Osteocyte (in vitro differentiated cells): ENCODE data around the gene METTL1. TPM values are rescaled to one million over a fixed set of nuclear protein-coding genes. Genes with fewer than 3 reads are reported as not detected.

Experiments
- DNase-seq: peaks from one replicate; pipeline ENCODE4 v3.0.0; 2021; ENCODE audit warnings: mixed read lengths; ENCODE audit not compliant: unreplicated experiment; ENCODE audit errors: extremely low spot score
- H3K27ac Mint-ChIP-seq: one replicate; pipeline ENCODE4 v1.8.0; 2021; ENCODE audit warnings: mild to moderate bottlenecking, mixed read lengths; ENCODE audit not compliant: unreplicated experiment
- H3K27me3 Mint-ChIP-seq: one replicate; pipeline ENCODE4 v1.8.0; 2021; ENCODE audit warnings: mixed read lengths; ENCODE audit not compliant: unreplicated experiment
- H3K36me3 Mint-ChIP-seq: one replicate; pipeline ENCODE4 v1.8.0; 2021; ENCODE audit warnings: mixed read lengths; ENCODE audit not compliant: unreplicated experiment
- H3K4me1 Mint-ChIP-seq: one replicate; pipeline ENCODE4 v1.8.0; 2021; ENCODE audit warnings: mixed read lengths; ENCODE audit not compliant: unreplicated experiment
- H3K4me3 Mint-ChIP-seq: one replicate; pipeline ENCODE4 v1.8.0; 2021; ENCODE audit warnings: mild to moderate bottlenecking, moderate library complexity, mixed read lengths; ENCODE audit not compliant: unreplicated experiment
- H3K9me3 Mint-ChIP-seq: one replicate; pipeline ENCODE4 v1.8.0; 2021; ENCODE audit warnings: mixed read lengths; ENCODE audit not compliant: unreplicated experiment
- total RNA-seq: library from RNA; stranded (reverse); gene quantifications from 2 replicates; pipeline ENCODE4 v1.2.1, GENCODE V29; 2021
- TF ChIP-seq, protein P1 (sequence below): fragments of 200-600 bp; sonication (generic); IDR thresholded peaks from 2 replicates; pipeline ENCODE4 v1.5.0; 2021; ENCODE audit warnings: antibody characterized with exemption, mild to moderate bottlenecking, moderate library complexity

METTL1 gene
- total RNA-seq, 1 donor from 2014 or later = 23.9 TPM

- TF ChIP-seq, protein P1, sequence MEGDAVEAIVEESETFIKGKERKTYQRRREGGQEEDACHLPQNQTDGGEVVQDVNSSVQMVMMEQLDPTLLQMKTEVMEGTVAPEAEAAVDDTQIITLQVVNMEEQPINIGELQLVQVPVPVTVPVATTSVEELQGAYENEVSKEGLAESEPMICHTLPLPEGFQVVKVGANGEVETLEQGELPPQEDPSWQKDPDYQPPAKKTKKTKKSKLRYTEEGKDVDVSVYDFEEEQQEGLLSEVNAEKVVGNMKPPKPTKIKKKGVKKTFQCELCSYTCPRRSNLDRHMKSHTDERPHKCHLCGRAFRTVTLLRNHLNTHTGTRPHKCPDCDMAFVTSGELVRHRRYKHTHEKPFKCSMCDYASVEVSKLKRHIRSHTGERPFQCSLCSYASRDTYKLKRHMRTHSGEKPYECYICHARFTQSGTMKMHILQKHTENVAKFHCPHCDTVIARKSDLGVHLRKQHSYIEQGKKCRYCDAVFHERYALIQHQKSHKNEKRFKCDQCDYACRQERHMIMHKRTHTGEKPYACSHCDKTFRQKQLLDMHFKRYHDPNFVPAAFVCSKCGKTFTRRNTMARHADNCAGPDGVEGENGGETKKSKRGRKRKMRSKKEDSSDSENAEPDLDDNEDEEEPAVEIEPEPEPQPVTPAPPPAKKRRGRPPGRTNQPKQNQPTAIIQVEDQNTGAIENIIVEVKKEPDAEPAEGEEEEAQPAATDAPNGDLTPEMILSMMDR = no peak
- Mint-ChIP-seq H3K9me3 (no peaks in the 10 kb centered on the region), H3K27ac (no peak overlapping the region), H3K4me1 (peaks cover 18% of the 10 kb centered on the region), H3K27me3 (peaks cover 25% of the 10 kb centered on the region), H3K36me3 (peaks cover 11% of the 10 kb centered on the region), H3K4me3 (no peak overlapping the region)
- no peak for DNase-seq
These were observed 11.4 kb downstream of the METTL1 start for GRCh38 chr12:57760347-57760982.

DNA sequence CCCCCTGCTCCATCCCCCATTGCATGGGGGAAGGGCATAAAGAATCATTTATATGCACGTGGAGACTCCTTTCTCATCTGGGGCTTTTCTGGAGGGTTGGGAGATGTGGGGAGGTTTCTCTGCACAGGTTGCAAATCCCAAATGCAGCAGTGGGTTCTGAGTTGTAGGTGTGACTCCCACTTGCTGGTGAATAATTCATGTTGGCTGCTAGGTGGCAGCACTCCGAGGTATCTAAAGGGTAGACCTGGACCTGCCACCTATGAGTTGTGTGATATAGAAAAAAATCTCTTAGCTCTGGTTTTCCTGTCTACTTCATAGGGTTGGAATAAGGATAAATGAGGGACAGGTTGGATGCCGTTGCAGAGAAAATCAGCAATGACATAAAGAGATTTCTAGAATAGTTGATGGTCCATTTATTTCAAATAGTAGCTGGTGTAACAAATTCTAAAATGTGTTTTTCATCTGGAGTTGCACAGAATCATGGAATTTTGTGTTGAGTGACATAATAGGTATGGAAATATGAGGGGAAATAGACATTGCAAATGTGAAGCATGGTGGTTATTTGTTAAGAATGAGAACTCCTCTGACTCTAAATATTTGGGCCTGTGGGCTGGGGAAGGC lies 12.4 kb downstream of the METTL1 start:
- Mint-ChIP-seq H3K36me3 (peaks cover 11% of the 10 kb centered on the region), H3K4me3 (no peak overlapping the region), H3K4me1 (peaks cover 16% of the 10 kb centered on the region), H3K27ac (no peak overlapping the region), H3K27me3 (peaks cover 16% of the 10 kb centered on the region), H3K9me3 (no peaks in the 10 kb centered on the region)
- DNase-seq = no peak
- TF ChIP-seq, protein P1 = peak; percentile 49

- Mint-ChIP-seq H3K4me1 (peaks cover 18% of the 10 kb centered on the region), H3K27me3 (peaks cover 9% of the 10 kb centered on the region), H3K9me3 (no peaks in the 10 kb centered on the region), H3K27ac (no peak overlapping the region), H3K36me3 (peaks cover 11% of the 10 kb centered on the region), H3K4me3 (no peak overlapping the region)
- no peak for DNase-seq
- TF ChIP-seq, protein P1 = no peak
These were observed 13.1 kb downstream of the METTL1 start for GRCh38 chr12:57758552-57759359.

DNA sequence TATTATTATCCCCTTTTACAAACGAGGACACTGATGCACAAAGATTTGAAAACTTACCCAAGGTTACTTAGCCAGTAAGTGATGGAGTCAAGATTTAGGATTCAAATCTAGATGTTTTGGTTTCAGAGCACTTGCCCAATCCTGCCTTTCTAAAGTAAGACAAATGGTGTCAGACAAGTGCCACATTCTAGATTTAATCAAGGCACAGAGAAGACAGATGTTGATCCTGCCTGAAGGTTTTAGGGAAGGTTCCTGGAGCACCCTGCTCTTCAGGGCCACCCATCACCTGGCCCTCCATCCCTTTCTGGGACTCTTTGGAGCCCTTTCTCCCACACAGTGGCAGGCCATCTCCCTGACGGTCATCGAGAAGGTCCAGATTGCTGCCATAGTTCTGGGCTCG lies 14.1 kb downstream of the METTL1 start:
- H3K27ac Mint-ChIP-seq = no peak overlapping the region
- no peak overlapping the region for H3K4me3 Mint-ChIP-seq
- peaks cover 11% of the 10 kb centered on the region for H3K36me3 Mint-ChIP-seq
- no peaks in the 10 kb centered on the region for H3K27me3 Mint-ChIP-seq
- peaks cover 21% of the 10 kb centered on the region for H3K4me1 Mint-ChIP-seq
- H3K9me3 Mint-ChIP-seq = no peaks in the 10 kb centered on the region
- TF ChIP-seq, protein P1 = no peak
- DNase-seq = no peak
